IPS-15b (cell line): ENCODE results near the gene S100A9.

Experiments
- H3K27me3 ChIP-seq: one replicate; pipeline ENCODE4 v1.6.1; 2013; ENCODE audit warnings: low read length; ENCODE audit not compliant: control insufficient read depth, insufficient read depth
- H3K36me3 ChIP-seq: one replicate; pipeline ENCODE4 v1.6.1; 2013; ENCODE audit warnings: low read length; ENCODE audit not compliant: control insufficient read depth, insufficient read depth
- H3K4me1 ChIP-seq: one replicate; pipeline ENCODE4 v1.6.1; 2013; ENCODE audit warnings: mild to moderate bottlenecking, low read length; ENCODE audit not compliant: control insufficient read depth, insufficient read depth
- H3K4me3 ChIP-seq: one replicate; pipeline ENCODE4 v1.5.1; 2013; ENCODE audit warnings: low read depth, low read length
- H3K9ac ChIP-seq: one replicate; pipeline ENCODE4 v1.6.1; 2013; ENCODE audit warnings: low read depth, mild to moderate bottlenecking, low read length
- H3K9me3 ChIP-seq: one replicate; pipeline ENCODE4 v1.6.1; 2013; ENCODE audit warnings: mild to moderate bottlenecking, low read length; ENCODE audit not compliant: control insufficient read depth, insufficient read depth

Gene S100A9

DNA sequence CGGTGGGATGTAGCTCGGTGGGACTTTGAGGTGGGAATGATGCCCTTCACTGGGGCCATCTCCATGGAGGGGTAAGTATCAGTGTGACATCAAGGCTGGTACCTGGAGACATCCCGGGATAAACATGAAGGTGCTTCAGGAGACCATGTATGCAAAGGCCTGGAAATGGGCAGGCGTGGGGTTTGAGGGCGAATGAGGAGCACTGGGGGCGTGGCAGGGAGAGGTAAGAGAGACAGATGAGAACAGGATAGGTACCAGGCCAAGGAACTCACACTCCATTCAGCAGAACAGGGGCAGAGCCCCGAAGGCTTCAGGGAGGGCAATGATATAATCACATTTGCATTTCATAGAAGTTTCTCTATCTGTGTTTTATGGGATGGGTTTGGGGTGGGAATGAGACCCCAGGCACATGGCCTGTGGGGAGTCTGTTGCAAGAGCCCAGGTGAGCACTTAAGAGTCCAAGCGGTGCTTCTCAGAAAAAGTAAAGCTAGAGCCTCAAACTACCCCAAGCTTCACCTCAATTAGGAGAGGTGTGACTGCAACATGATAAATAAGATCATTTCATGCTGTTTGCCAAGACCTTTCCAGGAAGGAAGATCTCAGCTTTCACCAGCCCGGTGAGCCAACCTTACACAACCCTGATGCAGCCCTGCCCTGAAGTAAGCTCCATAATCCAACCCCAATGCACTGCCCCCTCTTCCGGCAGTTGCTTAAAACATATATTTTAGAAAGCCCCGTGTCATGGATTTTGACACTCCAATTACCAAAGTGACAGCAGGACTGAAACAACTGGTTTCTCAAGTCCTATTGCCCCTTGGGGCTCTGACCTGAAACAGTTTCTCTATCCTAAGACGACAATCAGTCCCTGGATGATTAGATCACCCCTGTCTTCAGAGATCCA lies 7.4 kb downstream of the S100A9 start:
- Histone ChIP-seq H3K4me3 (no peak overlapping the region), H3K9ac (no peak overlapping the region), H3K27me3 (no peaks in the 10 kb centered on the region), H3K36me3 (no peaks in the 10 kb centered on the region), H3K9me3 (no peaks in the 10 kb centered on the region), H3K4me1 (no peaks in the 10 kb centered on the region)

DNA sequence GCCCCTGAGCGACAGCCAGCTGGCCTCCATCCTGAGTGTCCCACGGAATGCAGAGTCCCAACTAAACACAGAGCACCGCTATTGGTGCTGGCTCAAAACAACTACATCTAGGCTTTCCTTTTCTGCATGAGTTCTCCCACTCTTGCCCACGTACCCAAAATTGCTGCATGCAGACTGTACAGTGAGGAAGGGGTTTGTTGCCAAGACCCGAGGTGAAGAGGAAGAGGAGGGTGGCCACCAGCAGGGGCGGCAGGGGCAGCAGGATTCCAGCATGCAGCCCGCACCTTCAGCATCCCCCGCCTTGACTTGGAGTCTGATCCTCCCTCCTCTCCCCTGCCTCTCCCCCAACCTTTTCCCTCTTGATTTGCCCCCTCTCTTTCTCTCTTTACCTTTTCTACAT lies 8.0 kb downstream of the S100A9 start:
- Histone ChIP-seq H3K4me3 (no peak overlapping the region), H3K27me3 (no peaks in the 10 kb centered on the region), H3K4me1 (no peaks in the 10 kb centered on the region), H3K9ac (no peak overlapping the region), H3K9me3 (no peaks in the 10 kb centered on the region), H3K36me3 (no peaks in the 10 kb centered on the region)

DNA sequence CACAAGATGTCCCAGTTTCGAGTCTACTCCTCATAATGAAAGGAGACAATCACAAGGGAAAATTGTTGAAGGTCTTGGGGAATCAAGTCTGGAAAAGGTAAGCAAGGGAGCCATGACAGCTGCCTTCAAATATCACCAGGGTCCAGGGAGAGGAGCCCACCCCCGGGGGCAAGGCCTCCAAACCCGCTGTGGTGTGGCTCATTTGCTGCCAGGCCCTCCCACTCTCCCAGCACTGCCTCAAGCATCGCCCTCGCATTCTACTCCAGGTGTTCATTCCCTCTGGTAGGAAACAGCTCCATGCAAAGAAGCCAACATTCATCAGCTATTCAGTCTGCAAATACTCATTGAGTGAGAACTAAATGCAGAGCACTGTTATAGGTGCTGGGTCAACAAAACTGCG lies 8.6 kb downstream of the S100A9 start:
- no peaks in the 10 kb centered on the region for H3K9me3 ChIP-seq
- H3K9ac ChIP-seq = no peak overlapping the region

DNA sequence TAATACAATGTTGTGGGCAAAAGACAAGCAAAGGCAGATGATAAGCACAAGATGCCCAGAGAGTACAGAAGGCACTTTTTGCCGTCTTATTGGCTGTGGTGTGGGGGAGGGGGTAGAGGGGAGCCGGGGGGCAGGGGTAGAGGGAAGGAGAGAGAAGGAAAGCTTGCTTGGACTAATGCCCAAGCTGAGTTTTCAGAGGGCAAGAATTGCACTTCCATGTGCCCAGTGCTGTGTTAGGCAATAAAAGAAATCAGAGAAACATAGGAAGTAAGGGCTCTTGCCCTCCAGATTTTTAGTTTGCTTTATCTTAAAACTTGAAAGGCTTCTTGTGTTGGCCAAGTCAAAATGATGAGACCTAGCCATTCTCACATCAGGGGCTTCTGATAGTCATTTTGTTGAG lies 9.4 kb downstream of the S100A9 start:
- no peak overlapping the region for H3K4me3 ChIP-seq
- no peaks in the 10 kb centered on the region for H3K9me3 ChIP-seq
- H3K27me3 ChIP-seq = no peaks in the 10 kb centered on the region
- no peaks in the 10 kb centered on the region for H3K4me1 ChIP-seq
- no peak overlapping the region for H3K9ac ChIP-seq
- no peaks in the 10 kb centered on the region for H3K36me3 ChIP-seq

More for the DNA sequence above, 8.6 kb downstream of the S100A9 start:
- H3K4me3 ChIP-seq = no peak overlapping the region
- H3K4me1 ChIP-seq = no peaks in the 10 kb centered on the region
- no peaks in the 10 kb centered on the region for H3K27me3 ChIP-seq
- no peaks in the 10 kb centered on the region for H3K36me3 ChIP-seq

DNA sequence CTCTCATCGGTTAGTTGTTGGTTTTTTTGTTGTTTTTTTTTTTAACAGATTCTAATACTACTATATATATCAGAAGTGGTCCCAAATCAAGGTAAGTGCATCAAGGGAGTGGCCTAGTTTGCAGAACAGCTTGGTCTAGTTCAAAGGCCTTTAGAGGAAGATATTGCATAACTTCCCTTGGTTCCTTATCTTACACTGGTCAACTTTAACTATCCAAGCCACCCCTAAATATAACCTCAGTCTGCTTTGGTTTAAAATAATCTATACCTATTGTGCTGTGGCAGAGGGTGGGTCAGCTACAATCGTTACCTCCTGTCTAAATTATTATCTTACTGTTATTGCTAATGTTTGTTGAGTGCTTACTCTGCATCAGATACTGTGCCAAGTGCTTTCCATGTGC lies 10.8 kb downstream of the S100A9 start:
- no peaks in the 10 kb centered on the region for H3K9me3 ChIP-seq
- no peak overlapping the region for H3K9ac ChIP-seq
- no peaks in the 10 kb centered on the region for H3K36me3 ChIP-seq
- no peaks in the 10 kb centered on the region for H3K27me3 ChIP-seq
- no peak overlapping the region for H3K4me3 ChIP-seq
- no peaks in the 10 kb centered on the region for H3K4me1 ChIP-seq

DNA sequence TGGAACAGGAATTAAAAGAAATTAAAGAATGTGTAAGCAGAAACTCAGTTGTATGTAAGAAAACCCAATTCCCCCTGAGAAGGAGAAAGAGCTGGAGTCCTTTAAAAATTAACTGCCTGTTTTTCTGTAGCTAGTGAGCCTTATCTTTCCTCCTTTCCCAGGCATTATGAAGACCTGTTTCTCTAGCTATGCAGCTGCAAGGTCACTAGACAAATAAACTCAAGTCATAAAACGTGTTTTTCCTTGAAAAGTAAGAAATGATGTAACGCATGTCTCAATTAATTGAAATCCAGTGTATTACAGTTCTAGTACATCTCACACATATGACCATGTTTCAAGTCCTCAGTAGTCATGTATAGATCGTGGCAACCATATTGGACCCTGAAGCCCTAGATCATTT lies 12.5 kb downstream of the S100A9 start:
- no peaks in the 10 kb centered on the region for H3K9me3 ChIP-seq
- H3K4me3 ChIP-seq = no peak overlapping the region
- no peak overlapping the region for H3K9ac ChIP-seq
- H3K36me3 ChIP-seq = no peaks in the 10 kb centered on the region
- H3K4me1 ChIP-seq = no peaks in the 10 kb centered on the region
- no peaks in the 10 kb centered on the region for H3K27me3 ChIP-seq

DNA sequence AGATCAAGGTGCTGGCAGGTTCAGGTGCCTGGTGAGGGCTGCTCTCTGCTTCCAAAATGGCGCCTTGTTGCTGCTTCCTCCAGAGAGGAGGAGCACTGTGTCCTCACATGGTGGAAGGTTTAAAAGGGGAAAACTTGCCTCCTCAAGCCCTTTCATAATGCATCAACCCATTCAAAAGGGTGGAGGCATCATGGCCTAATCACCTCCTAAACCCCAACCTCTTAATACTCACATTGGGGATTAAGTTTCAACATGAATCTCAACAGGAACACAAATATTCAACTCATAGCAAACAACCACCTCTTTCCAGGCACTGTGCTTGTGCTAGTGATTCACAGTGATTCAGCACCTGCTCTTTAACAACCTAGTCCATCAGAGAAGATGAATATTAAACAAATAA lies 13.6 kb downstream of the S100A9 start:
- Histone ChIP-seq H3K4me1 (no peaks in the 10 kb centered on the region), H3K9ac (no peak overlapping the region), H3K4me3 (no peak overlapping the region), H3K36me3 (no peaks in the 10 kb centered on the region), H3K27me3 (no peaks in the 10 kb centered on the region), H3K9me3 (no peaks in the 10 kb centered on the region)

DNA sequence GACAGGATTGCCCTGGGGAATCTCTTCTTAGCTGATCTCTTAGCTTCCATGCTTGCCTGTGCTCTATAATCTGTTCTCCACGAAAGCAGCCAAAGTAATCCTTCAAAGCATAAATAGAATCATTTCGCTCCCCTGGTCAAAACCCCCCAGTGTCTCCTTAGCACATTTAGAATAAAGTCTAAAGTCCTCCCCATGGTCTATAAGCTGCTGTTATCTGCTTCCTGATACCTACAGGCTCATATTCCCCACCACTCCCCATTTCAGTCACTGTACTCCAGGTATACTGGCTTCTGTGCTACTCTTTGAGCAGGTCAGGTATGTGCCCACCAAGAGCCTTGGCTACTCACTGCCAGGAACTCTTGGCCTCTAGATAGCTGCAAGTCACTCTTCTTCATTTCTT lies 14.9 kb downstream of the S100A9 start:
- no peaks in the 10 kb centered on the region for H3K9me3 ChIP-seq
- H3K27me3 ChIP-seq = no peaks in the 10 kb centered on the region
- H3K36me3 ChIP-seq = no peaks in the 10 kb centered on the region
- H3K9ac ChIP-seq = no peak overlapping the region
- no peak overlapping the region for H3K4me3 ChIP-seq
- no peaks in the 10 kb centered on the region for H3K4me1 ChIP-seq

DNA sequence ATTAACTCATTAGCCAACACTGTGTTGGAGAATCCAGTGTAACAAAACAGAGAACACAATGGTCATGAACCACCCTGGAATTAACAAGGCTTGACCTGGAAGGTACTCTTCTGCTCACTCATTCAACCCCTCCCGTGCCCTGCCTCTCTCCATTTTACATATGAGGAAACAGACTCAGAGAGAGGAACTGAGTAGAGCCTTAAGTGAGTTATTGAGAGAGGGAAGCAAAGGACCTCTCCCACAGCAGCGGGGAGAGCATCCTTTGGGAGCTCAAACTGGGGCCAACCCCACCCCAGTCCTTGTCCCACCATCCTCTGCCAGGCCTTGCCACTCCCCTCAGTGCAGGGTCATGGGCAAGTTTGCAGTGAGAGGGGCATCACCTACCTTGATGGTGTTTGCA lies 16.4 kb downstream of the S100A9 start:
- no peaks in the 10 kb centered on the region for H3K27me3 ChIP-seq
- no peak overlapping the region for H3K4me3 ChIP-seq
- no peaks in the 10 kb centered on the region for H3K4me1 ChIP-seq
- no peaks in the 10 kb centered on the region for H3K36me3 ChIP-seq
- no peak overlapping the region for H3K9ac ChIP-seq
- no peaks in the 10 kb centered on the region for H3K9me3 ChIP-seq

DNA sequence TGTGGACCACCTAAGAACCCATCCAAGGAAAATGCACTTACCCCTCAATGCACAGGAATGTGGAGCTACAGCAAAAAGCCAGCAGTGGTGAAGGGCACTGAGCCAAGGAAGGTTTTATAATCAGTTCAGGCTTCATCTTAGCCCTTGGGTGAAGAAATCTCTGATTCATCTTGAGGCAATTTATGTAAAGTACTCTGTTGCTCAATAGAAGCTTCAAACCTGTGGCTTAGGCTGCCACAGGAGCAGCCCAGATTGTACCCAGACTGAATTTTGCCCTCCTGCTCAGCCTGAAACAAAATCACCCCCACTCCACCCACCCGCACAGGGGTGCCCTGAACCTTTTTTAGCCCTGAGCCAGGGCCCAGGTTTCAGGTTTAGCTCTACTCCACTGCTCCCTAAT lies 17.9 kb downstream of the S100A9 start, which contains the start of gene S100A12:
TSS of gene S100A12 (minus strand) at position 111 of the 400 bp plus-strand sequence. CDS start 1,029 bp downstream, outside the sequence.
- H3K27me3 ChIP-seq = no peaks in the 10 kb centered on the region
- no peak within 1 kb of the TSS for H3K9ac ChIP-seq
- no peaks in the 10 kb centered on the region for H3K9me3 ChIP-seq

DNA sequence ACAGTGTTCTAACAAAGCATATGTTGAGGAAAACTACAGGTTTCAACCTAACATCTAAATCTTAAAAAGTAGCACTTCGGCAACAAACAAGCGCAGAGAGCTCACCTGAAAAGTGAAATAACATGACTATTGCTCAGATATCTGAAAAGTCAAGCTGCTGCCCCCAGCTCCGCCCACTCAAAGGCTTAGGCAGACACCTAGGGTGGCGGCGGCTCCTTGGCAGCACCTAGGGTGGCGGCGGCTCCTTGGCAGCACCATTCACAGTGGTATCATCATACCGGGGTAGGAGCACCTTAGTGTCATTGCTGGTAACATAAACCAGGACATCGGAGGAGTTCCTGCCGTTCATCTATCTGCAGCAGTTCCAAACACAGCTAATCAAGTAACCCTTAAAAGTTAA lies 21.9 kb downstream of the S100A9 start:
- Histone ChIP-seq H3K27me3 (no peaks in the 10 kb centered on the region), H3K9ac (no peak overlapping the region), H3K9me3 (no peaks in the 10 kb centered on the region), H3K4me3 (no peak overlapping the region), H3K4me1 (no peaks in the 10 kb centered on the region), H3K36me3 (no peaks in the 10 kb centered on the region)

More for the DNA sequence above, 17.9 kb downstream of the S100A9 start, which contains the start of gene S100A12:
- no peak within 1 kb of the TSS for H3K4me3 ChIP-seq
- H3K36me3 ChIP-seq = no peaks in the 10 kb centered on the region
- H3K4me1 ChIP-seq = no peaks in the 10 kb centered on the region

DNA sequence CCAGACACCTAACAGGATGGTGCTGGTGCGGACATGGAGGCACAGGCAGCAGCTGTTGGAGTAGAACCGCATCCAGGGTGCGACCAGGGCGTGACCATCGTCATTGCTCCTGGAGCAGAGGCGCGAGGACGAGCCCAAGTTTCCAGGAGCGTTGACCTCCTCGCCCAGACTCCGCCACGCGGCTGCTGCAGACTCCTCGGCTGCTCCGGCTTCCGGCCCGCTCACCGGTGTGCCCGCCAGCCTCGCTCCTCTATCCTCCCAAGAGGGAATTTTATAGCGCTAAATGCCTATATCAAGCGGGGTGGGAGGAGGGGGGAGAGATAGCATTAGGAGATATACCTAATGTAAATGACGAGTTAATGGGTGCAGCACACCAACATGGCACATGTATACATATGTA lies 23.1 kb downstream of the S100A9 start:
- Histone ChIP-seq H3K36me3 (no peaks in the 10 kb centered on the region), H3K4me3 (no peak overlapping the region), H3K9me3 (no peaks in the 10 kb centered on the region), H3K27me3 (no peaks in the 10 kb centered on the region), H3K4me1 (no peaks in the 10 kb centered on the region), H3K9ac (no peak overlapping the region)
